Subcutaneous abdominal adipose tissue (tissue), 5 donors: ENCODE measurements around the gene NUP210L.

Experiments
- H3K27ac ChIP-seq: one replicate; pipeline ENCODE4 v1.7.0; 2013; ENCODE audit warnings: low read depth, mild to moderate bottlenecking, inconsistent platforms, low read length, moderate library complexity
- H3K27me3 ChIP-seq, 5 donors: one replicate each; pipeline ENCODE4 v1.7.0; 2013; ENCODE audit warnings: low read length in 5 of 5, inconsistent platforms in 1 of 5; ENCODE audit not compliant: control insufficient read depth in 5 of 5, insufficient read depth in 4 of 5
- H3K36me3 ChIP-seq, 5 donors: one replicate each; pipeline ENCODE4 v1.7.0; 2013; ENCODE audit warnings: low read length in 5 of 5; ENCODE audit not compliant: control insufficient read depth in 5 of 5, insufficient read depth in 5 of 5
- H3K4me1 ChIP-seq, 5 donors: one replicate each; pipeline ENCODE4 v1.7.0; 2013; ENCODE audit warnings: low read length in 5 of 5, mild to moderate bottlenecking in 3 of 5, moderate library complexity in 1 of 5; ENCODE audit not compliant: control insufficient read depth in 5 of 5, insufficient read depth in 5 of 5
- H3K4me3 ChIP-seq, 5 donors: one replicate each; pipeline ENCODE4 v1.7.0; 2013; ENCODE audit warnings: low read length in 5 of 5, low read depth in 1 of 5
- H3K9ac ChIP-seq, 5 donors: one replicate each; pipeline ENCODE4 v1.7.0; 2013; ENCODE audit warnings: low read length in 5 of 5, mild to moderate bottlenecking in 4 of 5, moderate library complexity in 3 of 5
- H3K9me3 ChIP-seq, 5 donors: one replicate each; pipeline ENCODE4 v1.7.0; 2013; ENCODE audit warnings: low read length in 5 of 5; ENCODE audit not compliant: control insufficient read depth in 5 of 5
- donor health status: healthy.
- donor health status: healthy.
- donor health status: healthy.
- donor health status: healthy.
- donor health status: healthy.

Gene NUP210L

GRCh38 chr1:153963030-153963849 lies 191.6 kb downstream of the NUP210L start, which contains the start of gene SLC39A1:
SLC39A1 (minus strand) TSS chr1:153963537; CDS start chr1:153962715, 822 bp downstream.
- Histone ChIP-seq H3K9me3 (no peaks in the 10 kb centered on the region), H3K36me3 (peaks cover 0 to 20% (median 12%) of the 10 kb centered on the region in 5 donors), H3K4me1 (peaks cover 9 to 73% (median 60%) of the 10 kb centered on the region in 5 donors), H3K9ac (peak within 1 kb of the TSS; percentile 87 to 99 (median 93)), H3K27ac (peak within 1 kb of the TSS; percentile 96), H3K27me3 (no peaks in the 10 kb centered on the region), H3K4me3 (peak within 1 kb of the TSS; percentile 83 to 93 (median 86))

GRCh38 chr1:153962088-153963029 lies 192.5 kb downstream of the NUP210L start:
- Histone ChIP-seq H3K9ac (peak overlapping the region; percentile 82 to 99 (median 93)), H3K4me3 (peak overlapping the region; percentile 83 to 93 (median 86)), H3K36me3 (peaks cover 0 to 20% (median 12%) of the 10 kb centered on the region in 5 donors), H3K4me1 (peaks cover 9 to 74% (median 60%) of the 10 kb centered on the region in 5 donors), H3K9me3 (no peaks in the 10 kb centered on the region), H3K27me3 (no peaks in the 10 kb centered on the region), H3K27ac (peak overlapping the region; percentile 96)

DNA sequence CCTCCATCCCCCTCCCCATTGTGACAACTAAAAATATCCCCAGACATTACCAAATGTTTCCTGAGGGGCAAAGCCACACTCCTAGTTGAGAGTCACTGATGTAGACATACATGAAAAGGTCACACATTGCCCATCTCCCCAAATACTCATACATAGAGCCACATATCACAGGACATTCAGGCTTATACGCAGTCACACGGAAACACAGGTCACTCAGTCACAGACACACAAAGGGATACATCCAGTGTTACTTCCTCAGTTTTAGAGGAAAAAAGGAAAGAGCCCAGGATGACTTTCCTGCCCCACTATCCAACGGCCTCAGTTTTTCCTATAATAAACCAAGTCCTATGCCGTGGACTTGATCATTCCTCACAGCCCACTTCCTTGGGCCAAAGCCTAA lies 193.5 kb downstream of the NUP210L start:
- Histone ChIP-seq H3K27ac (peak overlapping the region; percentile 96), H3K27me3 (no peaks in the 10 kb centered on the region), H3K36me3 (peaks cover 0 to 20% (median 12%) of the 10 kb centered on the region in 5 donors), H3K9me3 (no peaks in the 10 kb centered on the region), H3K9ac (peak overlapping the region in 3 of 5 donors; percentile 9 to 42 (median 14)), H3K4me3 (no peak overlapping the region), H3K4me1 (peaks cover 9 to 76% (median 63%) of the 10 kb centered on the region in 5 donors)

DNA sequence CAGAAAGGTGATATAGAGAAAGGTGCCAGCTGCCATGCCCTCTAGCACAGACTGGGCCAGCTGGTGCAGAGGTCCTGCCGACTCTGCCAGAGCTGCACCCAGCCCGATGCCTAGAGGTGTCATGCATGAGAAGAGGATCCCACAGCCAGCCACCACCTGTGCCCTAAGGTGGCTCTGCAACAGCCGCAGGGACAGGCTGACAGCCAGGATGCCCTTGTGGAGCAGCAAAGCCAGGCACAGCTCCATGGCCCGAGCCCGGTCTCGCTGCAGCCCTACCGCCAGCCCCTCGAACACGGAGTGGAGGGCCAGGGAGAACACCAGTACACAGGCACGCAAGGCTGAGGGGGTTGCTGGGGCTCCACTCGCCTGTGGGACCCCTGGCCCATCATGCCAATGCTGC lies 194.7 kb downstream of the NUP210L start:
- H3K4me3 ChIP-seq = no peak overlapping the region
- H3K9ac ChIP-seq = no peak overlapping the region
- H3K4me1 ChIP-seq = peaks cover 11 to 77% (median 70%) of the 10 kb centered on the region in 5 donors
- H3K9me3 ChIP-seq = no peaks in the 10 kb centered on the region
- no peaks in the 10 kb centered on the region for H3K27me3 ChIP-seq
- no peak overlapping the region for H3K27ac ChIP-seq
- peaks cover 0 to 20% (median 12%) of the 10 kb centered on the region in 5 donors for H3K36me3 ChIP-seq

- Histone ChIP-seq H3K9ac (peak overlapping the region in 1 of 5 donors; percentile 97), H3K36me3 (peaks cover 0 to 24% (median 17%) of the 10 kb centered on the region in 5 donors), H3K4me3 (no peak overlapping the region), H3K27me3 (no peaks in the 10 kb centered on the region), H3K4me1 (peaks cover 11 to 77% (median 70%) of the 10 kb centered on the region in 5 donors), H3K9me3 (no peaks in the 10 kb centered on the region), H3K27ac (peak overlapping the region; percentile 79)
Measured at GRCh38 chr1:153959454-153959853, 195.4 kb downstream of the NUP210L start.

- H3K9ac ChIP-seq = peak overlapping the region in 3 of 5 donors; percentile 93 to 97 (median 93)
- H3K36me3 ChIP-seq = peaks cover 0 to 29% (median 20%) of the 10 kb centered on the region in 5 donors
- peaks cover 11 to 73% (median 64%) of the 10 kb centered on the region in 5 donors for H3K4me1 ChIP-seq
- H3K27ac ChIP-seq = peak overlapping the region; percentile 79
- H3K4me3 ChIP-seq = peak overlapping the region in 4 of 5 donors; percentile 32 to 95 (median 91)
- no peaks in the 10 kb centered on the region for H3K27me3 ChIP-seq
- no peaks in the 10 kb centered on the region for H3K9me3 ChIP-seq
Measured at GRCh38 chr1:153958961-153959260, 196.0 kb downstream of the NUP210L start.

DNA sequence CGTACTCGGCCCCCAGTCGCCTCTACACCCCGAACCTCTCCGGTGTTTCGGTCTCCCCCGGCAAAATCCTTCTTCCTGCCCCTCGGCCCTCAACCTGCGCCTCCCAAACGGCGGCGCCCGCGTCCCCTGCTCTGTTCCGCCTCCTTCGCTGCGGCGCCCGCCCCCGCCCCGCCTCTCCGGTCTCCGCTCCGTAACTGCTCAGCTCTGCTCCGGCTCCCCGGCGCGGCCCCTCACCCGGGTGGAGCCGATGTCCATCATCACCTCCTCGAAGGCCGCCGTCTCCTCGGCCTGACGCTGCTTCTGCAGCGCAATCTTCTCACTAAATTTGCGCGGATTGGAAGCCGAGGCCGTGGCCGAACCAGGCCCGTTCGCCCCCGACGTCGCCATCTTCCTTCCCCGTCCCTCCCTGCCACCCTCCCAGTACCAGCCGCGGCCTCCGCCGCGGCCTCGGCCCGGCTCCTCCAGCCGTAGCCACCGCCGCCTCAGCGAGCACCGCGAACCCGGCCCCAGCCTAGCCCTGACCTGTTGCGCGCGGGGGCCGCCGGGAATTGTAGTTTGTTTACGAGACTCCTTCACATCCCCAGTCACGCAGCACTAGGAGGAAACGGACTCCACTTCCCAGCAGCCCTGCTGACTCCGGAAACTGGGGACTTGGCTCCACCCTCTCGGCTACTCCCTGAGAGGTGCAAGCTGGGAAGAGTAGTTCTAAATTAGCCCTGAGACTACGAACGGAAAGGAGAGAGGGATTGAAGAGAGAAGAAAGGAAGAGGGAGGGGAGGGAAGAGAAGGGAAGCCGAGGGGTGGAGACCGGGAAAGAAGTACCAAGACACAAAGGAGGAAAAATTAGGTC lies 196.5 kb downstream of the NUP210L start, which contains the start of gene CRTC2:
Gene CRTC2, minus strand, starts transcription at position 502 of the 850 bp plus-strand sequence. Its CDS starts 115 bp downstream, at position 387.
- Histone ChIP-seq H3K27ac (peak within 1 kb of the TSS; percentile 79), H3K36me3 (peaks cover 0 to 35% (median 22%) of the 10 kb centered on the region in 5 donors), H3K27me3 (no peaks in the 10 kb centered on the region), H3K9ac (peak within 1 kb of the TSS; percentile 86 to 97 (median 93)), H3K4me1 (peaks cover 11 to 69% (median 61%) of the 10 kb centered on the region in 5 donors), H3K4me3 (peak within 1 kb of the TSS; percentile 89 to 95 (median 94)), H3K9me3 (no peaks in the 10 kb centered on the region)

DNA sequence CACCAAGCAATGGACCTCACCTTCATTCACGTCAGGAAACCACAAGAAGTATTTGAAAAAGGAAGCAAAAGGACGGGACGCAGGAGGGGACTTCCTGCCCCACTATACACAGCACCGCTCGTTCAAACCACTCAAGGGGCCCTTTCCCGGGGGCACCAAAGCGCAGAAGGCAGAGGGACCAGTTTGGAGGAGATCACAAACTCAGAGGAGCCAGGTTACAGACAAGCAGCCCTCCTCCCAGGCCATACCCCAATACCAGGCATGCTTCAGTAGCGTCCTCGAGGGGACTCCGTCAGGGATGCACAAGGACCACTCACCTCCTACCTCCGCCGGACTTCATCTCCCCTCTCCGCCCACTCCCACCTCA lies 197.1 kb downstream of the NUP210L start:
- Histone ChIP-seq H3K36me3 (peaks cover 0 to 39% (median 24%) of the 10 kb centered on the region in 5 donors), H3K4me3 (peak overlapping the region; percentile 89 to 95 (median 94)), H3K27ac (peak overlapping the region; percentile 79), H3K9me3 (no peaks in the 10 kb centered on the region), H3K27me3 (no peaks in the 10 kb centered on the region), H3K9ac (peak overlapping the region; percentile 86 to 97 (median 93)), H3K4me1 (peaks cover 9 to 63% (median 56%) of the 10 kb centered on the region in 5 donors)
